Activated CD8-positive, alpha-beta memory T cell treated with anti-CD3 and anti-CD28 coated beads for 48 hours (primary cell): Measurements from ENCODE around the gene CSMD2.

Experiments
- DNase-seq, 3 experiments: peaks; one replicate each; pipeline ENCODE4 v3.0.0-alpha.2; 2020; ENCODE audit warnings: low read depth in 2 of 3, low spot score in 2 of 3

CSMD2 gene

DNA sequence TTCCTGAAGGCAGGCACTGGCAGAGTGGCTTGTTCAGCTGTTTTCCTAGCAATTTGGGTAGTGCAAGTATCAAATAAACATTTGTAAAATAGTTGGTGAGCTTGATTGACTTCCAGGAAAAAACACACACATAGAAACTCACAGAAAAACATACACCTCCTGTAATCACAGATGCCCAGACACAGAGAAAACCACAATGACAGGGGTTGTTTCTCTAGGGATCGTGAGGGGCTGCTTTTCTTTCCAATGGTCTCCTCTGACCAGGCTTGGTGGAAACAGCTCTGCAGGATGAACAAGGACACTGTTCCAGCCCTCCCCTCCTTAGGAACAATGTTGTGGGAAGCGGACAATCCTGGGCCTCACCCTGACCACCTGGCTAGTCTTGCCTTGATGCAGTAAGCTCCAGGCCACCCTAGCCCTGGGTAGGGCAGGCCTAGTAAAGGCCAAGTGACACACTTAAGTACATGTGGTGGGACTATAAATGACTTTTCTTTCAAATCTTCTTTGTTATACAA, 443.7 kb downstream of the CSMD2 start:
- no peak for DNase-seq

DNA sequence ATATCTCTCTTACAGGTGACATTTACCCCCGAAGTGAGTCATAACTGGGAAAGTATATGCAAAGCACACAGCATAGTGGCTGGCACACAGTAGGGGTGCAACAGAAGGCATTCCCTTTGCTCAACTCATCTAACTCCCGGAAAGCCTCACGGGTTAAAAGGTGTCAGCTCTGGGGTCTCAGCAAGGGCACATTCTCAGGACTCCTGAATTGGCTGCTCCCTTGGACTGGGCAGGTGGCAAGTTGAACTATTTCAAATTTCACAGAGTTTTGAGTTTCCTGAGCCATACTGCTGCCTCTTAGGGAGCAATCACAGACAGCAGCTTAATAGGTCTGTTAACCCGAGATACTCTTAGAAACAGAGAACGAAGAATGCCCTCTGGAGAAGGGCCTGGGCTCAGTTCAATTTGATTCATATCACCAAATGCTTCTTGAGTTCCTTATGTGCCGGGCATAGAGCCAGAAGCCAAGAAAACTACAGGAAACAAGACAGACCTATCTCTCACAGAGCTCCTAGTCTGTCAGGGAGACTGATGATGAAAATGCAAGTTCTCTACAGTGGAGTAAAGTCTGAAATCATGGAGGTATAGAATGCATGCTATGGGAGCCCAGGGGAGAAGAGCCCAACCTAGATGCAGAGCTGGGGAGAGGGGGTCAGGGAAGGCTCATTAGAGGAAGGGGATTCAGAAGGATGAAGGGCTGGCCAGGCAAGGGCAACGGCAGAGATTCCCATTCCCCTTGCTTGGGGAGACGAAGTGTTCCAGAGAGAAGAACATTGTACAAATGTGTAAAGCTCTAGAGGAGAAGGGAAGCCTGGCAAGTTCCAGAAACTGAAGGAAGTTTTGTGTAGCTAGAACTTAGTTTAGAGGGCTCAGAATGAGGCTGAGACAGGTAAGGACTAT, 445.0 kb downstream of the CSMD2 start:
- no peak for DNase-seq

GRCh38 chr1:33719326-33719725, 445.7 kb downstream of the CSMD2 start:
- DNase-seq = no peak

DNA sequence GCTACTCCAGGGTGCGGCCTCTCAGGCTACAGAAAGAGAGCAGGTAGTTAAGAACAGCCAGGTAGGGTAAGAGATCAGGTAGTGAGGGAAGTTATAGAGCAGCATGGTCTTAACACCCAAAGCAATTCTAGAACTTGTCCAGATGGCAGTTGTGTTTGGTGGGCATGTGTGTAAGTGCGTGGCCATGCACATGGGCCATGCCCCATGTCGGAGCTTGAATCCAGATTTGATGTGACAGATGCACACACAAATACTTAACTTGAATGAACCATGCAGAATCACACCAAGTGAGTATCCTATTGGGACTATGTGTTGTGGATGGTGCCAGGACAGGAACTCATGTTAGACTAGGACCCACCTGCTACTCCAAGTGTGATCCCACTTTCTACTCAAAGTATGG, 446.8 kb downstream of the CSMD2 start:
- no peak for DNase-seq

DNA sequence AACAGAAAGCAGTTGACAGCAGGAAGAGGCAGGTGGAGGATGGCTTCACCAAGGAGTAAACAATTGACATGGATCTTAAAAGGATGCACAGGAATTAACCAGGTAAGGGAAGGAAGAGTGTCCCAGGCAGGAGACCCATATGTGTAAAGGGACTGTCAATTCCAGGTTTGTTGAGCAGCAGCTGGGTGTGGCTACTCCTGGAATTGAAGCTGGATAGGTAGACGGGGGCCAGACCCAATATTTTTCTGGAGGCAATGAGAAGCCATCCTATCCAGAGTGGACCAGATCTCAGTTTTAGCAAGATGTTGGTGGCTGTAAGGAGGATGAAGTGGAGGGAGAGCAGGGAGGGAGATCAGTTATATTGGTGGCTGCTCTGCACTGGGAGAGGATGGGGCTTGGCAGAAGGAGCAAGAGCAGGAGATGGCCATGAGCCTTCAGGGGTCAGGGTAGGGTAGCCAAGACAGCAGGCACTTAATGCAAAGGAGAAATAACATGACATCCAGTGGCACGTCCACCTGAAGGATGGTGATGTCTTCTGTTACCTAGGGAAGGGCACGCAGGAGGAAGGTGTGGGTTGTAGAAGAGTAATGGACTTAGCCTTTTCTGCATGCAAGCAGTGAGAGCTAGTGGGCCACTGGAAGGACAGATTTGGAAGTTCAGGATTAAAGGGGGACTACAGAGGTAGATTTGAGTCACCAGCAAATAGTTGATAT, 447.9 kb downstream of the CSMD2 start:
- DNase-seq = no peak

GRCh38 chr1:33715195-33715811, 449.7 kb downstream of the CSMD2 start:
- DNase-seq = no peak

GRCh38 chr1:33714421-33714820, 450.6 kb downstream of the CSMD2 start:
- DNase-seq = no peak

DNA sequence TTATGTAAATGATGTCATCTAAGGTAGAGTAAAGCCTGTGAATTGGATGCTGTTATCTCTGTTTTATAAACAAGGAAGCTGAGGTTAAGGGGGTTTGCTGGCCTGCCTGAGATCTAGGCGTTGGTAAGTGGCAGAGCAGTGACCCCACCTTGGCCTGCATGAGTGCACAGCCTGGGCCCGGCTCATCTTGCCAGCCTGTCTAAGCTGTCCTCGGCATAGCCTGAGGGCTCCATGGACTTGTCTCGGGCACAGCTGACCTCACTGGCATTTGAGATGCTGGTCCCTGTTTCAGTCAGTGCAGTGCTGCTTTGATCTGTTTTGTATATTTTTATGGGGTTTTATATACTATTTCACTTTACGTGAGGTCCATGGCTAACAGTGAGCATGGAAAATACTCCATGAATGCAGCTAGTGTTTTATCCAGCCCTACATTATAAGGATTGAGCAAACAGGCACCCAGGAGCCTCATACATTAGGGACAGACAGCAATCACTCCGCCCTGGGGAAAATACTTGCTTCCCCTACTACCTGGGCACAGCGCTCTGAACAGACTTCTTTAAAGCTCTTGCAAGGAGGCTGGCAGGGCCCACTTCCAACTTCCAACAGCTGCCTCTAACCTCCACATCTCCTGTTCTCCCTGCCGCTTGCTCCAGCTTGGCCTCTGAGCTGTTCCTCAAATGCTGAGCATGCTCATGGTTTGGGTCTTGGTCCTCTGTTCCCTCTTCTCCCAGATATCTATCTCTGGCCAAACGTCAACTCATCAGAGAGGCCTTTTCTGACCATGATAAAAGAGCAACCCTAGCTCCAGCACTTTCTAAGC, 451.8 kb downstream of the CSMD2 start:
- no peak for DNase-seq

DNA sequence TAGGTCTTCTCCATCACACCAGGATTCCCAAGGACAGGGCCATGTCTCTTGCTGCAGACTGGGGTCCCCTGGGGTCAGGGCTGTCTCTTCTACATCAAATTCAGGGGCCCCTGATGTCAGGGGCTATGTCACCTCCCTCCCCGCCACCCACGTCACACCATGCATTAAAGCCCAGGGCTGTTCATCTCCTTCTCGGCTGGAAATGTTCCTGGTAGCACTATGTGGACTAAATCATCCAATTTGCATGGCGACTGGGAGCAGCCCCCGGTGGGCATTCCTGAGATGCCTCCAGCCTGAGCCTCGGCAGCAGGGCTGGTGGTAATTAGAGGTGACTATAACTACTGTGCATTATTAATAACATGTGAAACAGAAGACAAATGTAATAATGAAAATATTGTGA, 452.8 kb downstream of the CSMD2 start:
- DNase-seq = no peak

DNA sequence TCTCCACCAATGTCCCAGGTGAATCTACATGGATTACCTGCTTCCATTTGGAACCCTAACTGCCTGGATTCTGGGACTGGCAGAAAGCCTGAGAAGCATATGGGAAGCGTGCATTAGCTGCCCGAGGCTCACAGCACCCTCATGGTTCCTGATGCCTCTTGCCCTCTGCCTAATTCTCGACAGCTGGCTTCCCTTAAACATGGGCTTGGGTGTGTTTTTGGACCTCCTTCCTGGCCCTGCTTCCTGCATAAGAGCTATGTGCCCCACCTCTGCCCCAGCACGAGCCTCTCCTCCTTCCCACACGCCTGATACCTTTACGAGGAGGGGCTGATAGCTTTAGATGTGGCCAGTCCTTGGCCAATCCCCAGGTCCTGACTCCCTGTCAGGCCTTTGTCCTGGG, 453.5 kb downstream of the CSMD2 start:
- DNase-seq = no peak

DNA sequence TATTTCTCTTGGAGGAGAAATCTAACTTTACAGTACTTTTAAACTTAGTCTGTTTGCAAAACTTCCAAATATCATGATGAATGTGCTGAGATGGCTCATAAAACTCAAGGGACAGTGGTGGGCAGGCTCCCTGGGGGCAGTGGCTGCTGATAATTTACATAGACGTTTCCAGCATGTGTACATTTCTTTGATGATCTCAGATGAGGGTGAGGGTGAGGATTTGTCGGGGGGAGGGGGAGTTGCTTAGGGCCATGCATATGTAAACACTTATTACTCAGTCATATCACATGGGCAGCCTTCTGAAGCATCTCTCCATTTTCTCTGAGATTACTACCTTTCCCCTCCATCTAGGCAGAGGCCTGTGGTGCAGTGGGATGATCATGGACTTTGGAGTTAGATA, 454.1 kb downstream of the CSMD2 start:
- DNase-seq = no peak

- no peak for DNase-seq
These were observed 455.0 kb downstream of the CSMD2 start for GRCh38 chr1:33709783-33710718.

DNA sequence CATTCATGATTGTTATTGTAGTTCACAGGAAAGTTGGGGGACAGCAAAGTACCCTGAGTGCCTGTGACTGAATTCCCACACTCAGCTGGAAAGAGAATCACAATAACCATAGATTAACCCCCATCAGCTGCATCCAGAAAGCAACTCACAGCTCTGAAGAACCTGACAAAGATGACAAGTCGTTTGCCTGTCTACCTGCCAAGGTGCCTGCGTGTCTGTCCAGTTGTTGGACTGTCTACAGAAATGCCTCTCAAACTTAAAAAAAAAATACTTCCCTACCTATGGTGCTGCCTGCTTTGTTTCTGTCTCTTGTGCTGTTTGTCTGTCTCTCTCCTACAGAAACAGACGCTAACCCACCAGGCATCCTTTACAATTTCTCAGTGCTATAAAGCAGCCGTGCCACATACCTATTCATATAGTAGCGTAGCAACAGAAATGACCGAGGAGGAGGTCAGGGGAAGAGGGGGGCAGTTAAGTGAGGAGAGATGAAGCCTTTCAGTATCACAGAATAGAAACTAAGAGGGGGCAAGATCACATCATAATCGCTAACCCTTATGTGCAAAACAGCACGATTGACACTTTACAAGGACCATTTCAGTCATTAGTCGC, 455.8 kb downstream of the CSMD2 start:
- DNase-seq = no peak

- DNase-seq = no peak
These were observed 458.3 kb downstream of the CSMD2 start for GRCh38 chr1:33706634-33707255.

- DNase-seq = no peak
These were observed 461.6 kb downstream of the CSMD2 start for GRCh38 chr1:33703464-33703863.

- no peak for DNase-seq
These were observed 466.5 kb downstream of the CSMD2 start for GRCh38 chr1:33698361-33699035.

- no peak for DNase-seq
These were observed 467.2 kb downstream of the CSMD2 start for GRCh38 chr1:33697816-33698215.

- DNase-seq = no peak
These were observed 468.1 kb downstream of the CSMD2 start for GRCh38 chr1:33696962-33697361.
